GM18868 (cell line): ENCODE data around the gene MARCHF9.

Source experiments
- ATAC-seq: cut with Tn5 transposase; IDR thresholded peaks from one replicate; pipeline ENCODE4 v1.9.1; 2021; ENCODE audit warnings: mild to moderate bottlenecking, moderate library complexity; ENCODE audit not compliant: unreplicated experiment

MARCHF9 gene

GRCh38 chr12:57793920-57794319, 39.0 kb downstream of the MARCHF9 start:
- no peak for ATAC-seq

- no peak for ATAC-seq
These were observed 40.5 kb downstream of the MARCHF9 start for GRCh38 chr12:57795354-57795753.

- no peak for ATAC-seq
These were observed 42.1 kb downstream of the MARCHF9 start for GRCh38 chr12:57796996-57797395.

- no peak for ATAC-seq
These were observed 43.0 kb downstream of the MARCHF9 start for GRCh38 chr12:57797933-57798332.

- no peak for ATAC-seq
These were observed 46.1 kb downstream of the MARCHF9 start for GRCh38 chr12:57800965-57801364.

GRCh38 chr12:57802607-57803006, 47.7 kb downstream of the MARCHF9 start:
- no peak for ATAC-seq

GRCh38 chr12:57803319-57803893, 48.5 kb downstream of the MARCHF9 start:
- no peak for ATAC-seq

- no peak for ATAC-seq
These were observed 51.8 kb downstream of the MARCHF9 start for GRCh38 chr12:57806677-57807076.

GRCh38 chr12:57807285-57807684, 52.4 kb downstream of the MARCHF9 start:
- no peak for ATAC-seq

- no peak for ATAC-seq
These were observed 53.4 kb downstream of the MARCHF9 start for GRCh38 chr12:57808351-57808750.

- no peak for ATAC-seq
These were observed 54.5 kb downstream of the MARCHF9 start for GRCh38 chr12:57809425-57809824.
